D341Med (cell line): Measurements from ENCODE around the gene FAM107B.
A peak's percentile ranks its signal among the peaks of the same experiment; 100 is the strongest.
"Not testable (repeated sequence)": the region's sequence is repeated elsewhere in the genome, so short reads cannot be mapped to it uniquely, and the experiment has no call there.

Experiments used
- DNase-seq: peaks from one replicate; pipeline ENCODE4 v3.0.0; 2012; ENCODE audit warnings: low spot score

FAM107B gene

GRCh38 chr10:14736043-14736442, 38.7 kb downstream of the FAM107B start:
- DNase-seq = no peak

- no peak for DNase-seq
Measured at GRCh38 chr10:14731875-14732512, 42.7 kb downstream of the FAM107B start.

GRCh38 chr10:14728346-14728745, 46.4 kb downstream of the FAM107B start:
- no peak for DNase-seq

- DNase-seq = no peak
Measured at GRCh38 chr10:14727924-14728323, 46.8 kb downstream of the FAM107B start.

- DNase-seq = no peak
Measured at GRCh38 chr10:14727465-14727864, 47.2 kb downstream of the FAM107B start.

GRCh38 chr10:14724931-14725330, 49.8 kb downstream of the FAM107B start:
- DNase-seq = no peak

- no peak for DNase-seq
Measured at GRCh38 chr10:14723052-14723689, 51.5 kb downstream of the FAM107B start.

GRCh38 chr10:14717552-14717951, 57.1 kb downstream of the FAM107B start:
- DNase-seq = no peak

- DNase-seq = peak; percentile 57
Measured at GRCh38 chr10:14712991-14713424, 61.7 kb downstream of the FAM107B start.

GRCh38 chr10:14709344-14709743, 65.4 kb downstream of the FAM107B start:
- not testable (repeated sequence) for DNase-seq

GRCh38 chr10:14707481-14707880, 67.2 kb downstream of the FAM107B start:
- DNase-seq = peak; percentile 39

- no peak for DNase-seq
Measured at GRCh38 chr10:14705548-14706230, 69.0 kb downstream of the FAM107B start.

- DNase-seq = no peak
Measured at GRCh38 chr10:14703631-14704001, 71.1 kb downstream of the FAM107B start.

- no peak for DNase-seq
Measured at GRCh38 chr10:14701466-14701865, 73.2 kb downstream of the FAM107B start.

- no peak for DNase-seq
Measured at GRCh38 chr10:14700546-14700945, 74.2 kb downstream of the FAM107B start.

GRCh38 chr10:14699482-14699881, 75.2 kb downstream of the FAM107B start:
- DNase-seq = no peak

GRCh38 chr10:14698829-14699170, 75.9 kb downstream of the FAM107B start:
- DNase-seq = no peak

GRCh38 chr10:14698111-14698828, 76.4 kb downstream of the FAM107B start:
- DNase-seq = no peak

GRCh38 chr10:14697281-14697680, 77.4 kb downstream of the FAM107B start:
- no peak for DNase-seq

- no peak for DNase-seq
Measured at GRCh38 chr10:14696821-14697220, 77.9 kb downstream of the FAM107B start.

GRCh38 chr10:14695847-14696480, 78.7 kb downstream of the FAM107B start:
- DNase-seq = no peak

GRCh38 chr10:14693891-14694290, 80.8 kb downstream of the FAM107B start:
- no peak for DNase-seq
